A549 (cell line): ENCODE data around the gene ADARB1. TPM values are rescaled to one million over a fixed set of nuclear protein-coding genes. Genes with fewer than 3 reads are reported as not detected.

Experiments
- ATAC-seq, 2 experiments: fragments of 200-7000 bp in 1 of 2; fragments of >200 bp in 1 of 2; cut with Nextera tagmentation in 1 of 2; cut with Tn5 transposase in 1 of 2; 3 replicates each; pipeline versions ENCODE4 v1.8.0 to v1.9.1; 2018 to 2020; ENCODE audit warnings: mild to moderate bottlenecking in 1 of 2, moderate library complexity in 1 of 2
- CTCF ChIA-PET: fragments of 300-600 bp; sonication (Branson Sonifier 250); formaldehyde crosslinking; extraction: SDS; loops from one replicate; lab custom pipeline; 2021; ENCODE audit warnings: antibody characterized with exemption, inconsistent platforms; lab: Yijun Ruan, JAX
- POLR2A ChIA-PET: fragments of 350-600 bp; formaldehyde crosslinking; extraction: SDS; loops from one replicate; lab custom pipeline; 2021; ENCODE audit warnings: antibody characterized with exemption, inconsistent platforms; lab: Yijun Ruan, JAX
- DNase-seq, 2 experiments: peaks; one replicate each; pipeline versions ENCODE4 v3.0.0 to v3.0.0-alpha.2; 2011 to 2016; ENCODE audit warnings: low read depth in 1 of 2, low spot score in 1 of 2
- FAIRE-seq: peaks from 2 replicates; lab custom pipeline; 2011; peaks lifted over from hg19 to GRCh38; lab: Jason Lieb, UNC
- H3K27ac ChIP-seq, 2 experiments: fragments of >200 bp; sonication (Bioruptor Twin); formaldehyde crosslinking; 3 replicates each; pipeline ENCODE4 v1.5.1; 2016 to 2017
- H3K4me1 ChIP-seq: fragments of >200 bp; sonication (Bioruptor Twin); formaldehyde crosslinking; 3 replicates; pipeline ENCODE4 v1.6.1; 2016
- H3K4me2 ChIP-seq: fragments of >200 bp; sonication (Bioruptor Twin); formaldehyde crosslinking; 3 replicates; pipeline ENCODE4 v1.6.1; 2016
- H3K4me3 ChIP-seq: fragments of >200 bp; sonication (Bioruptor Twin); formaldehyde crosslinking; 3 replicates; pipeline ENCODE4 v1.5.1; 2016
- H3K9me3 ChIP-seq: fragments of >200 bp; sonication (Bioruptor Twin); formaldehyde crosslinking; 3 replicates; pipeline ENCODE4 v1.6.1; 2016
- CHD2 ChIP-seq: fragments of 150-350 bp; IDR thresholded peaks from 2 replicates; pipeline ENCODE4 v1.6.1; 2014; ENCODE audit warnings: low read length; ENCODE audit not compliant: partially characterized antibody
- CHD4 ChIP-seq: fragments of 200-600 bp; sonication (generic); IDR thresholded peaks from 2 replicates; pipeline ENCODE4 v1.6.1; 2016; ENCODE audit warnings: antibody characterized with exemption, mild to moderate bottlenecking, borderline replicate concordance
- CTCF ChIP-seq: fragments of >200 bp; sonication (Bioruptor Twin); formaldehyde crosslinking; IDR thresholded peaks from 3 replicates; pipeline ENCODE4 v1.5.1; 2016
- EHF ChIP-seq: fragments of 250-450 bp; sonication (Bioruptor Pico); IDR thresholded peaks from 2 replicates; pipeline ENCODE4 v1.5.0; 2020; ENCODE audit warnings: mild to moderate bottlenecking
- EHMT2 ChIP-seq: fragments of 200-600 bp; sonication (generic); IDR thresholded peaks from 2 replicates; pipeline ENCODE4 v1.6.1; 2016; ENCODE audit warnings: antibody characterized with exemption, low read depth, mild to moderate bottlenecking, moderate library complexity
- ELK1 ChIP-seq: fragments of 150-350 bp; IDR thresholded peaks from 2 replicates; pipeline ENCODE4 v1.6.1; 2014; ENCODE audit warnings: low read depth, mild to moderate bottlenecking, low read length
- ESRRA ChIP-seq: fragments of 150-350 bp; IDR thresholded peaks from 2 replicates; pipeline ENCODE4 v1.6.1; 2014; ENCODE audit warnings: mild to moderate bottlenecking, low read length, borderline replicate concordance
- GATA3 ChIP-seq: IDR thresholded peaks from 2 replicates; pipeline ENCODE4 v1.6.1; 2012; ENCODE audit warnings: borderline replicate concordance
- HEYL ChIP-seq: fragments of 250-450 bp; sonication (Bioruptor Pico); IDR thresholded peaks from 2 replicates; pipeline ENCODE4 v1.8.0; 2021; ENCODE audit warnings: mild to moderate bottlenecking, moderate library complexity
- HOXB13 ChIP-seq: fragments of 250-450 bp; sonication (Bioruptor Pico); IDR thresholded peaks from 2 replicates; pipeline ENCODE4 v1.5.0; 2020; ENCODE audit warnings: low read depth, mild to moderate bottlenecking, moderate library complexity
- KDM1A ChIP-seq: fragments of 200-600 bp; sonication (generic); IDR thresholded peaks from 2 replicates; pipeline ENCODE4 v1.6.1; 2016; ENCODE audit warnings: low read depth, mild to moderate bottlenecking
- KDM5A ChIP-seq: fragments of 200-600 bp; sonication (generic); IDR thresholded peaks from 2 replicates; pipeline ENCODE4 v1.6.1; 2016; ENCODE audit warnings: antibody characterized with exemption, mild to moderate bottlenecking
- MAFK ChIP-seq: fragments of 450-650 bp; IDR thresholded peaks from 2 replicates; pipeline ENCODE4 v1.6.1; 2014; ENCODE audit not compliant: partially characterized antibody
- NFE2L2 ChIP-seq: fragments of 150-350 bp; conservative IDR thresholded peaks from 2 replicates; pipeline ENCODE4 v1.6.1; 2014; ENCODE audit warnings: low read length
- NPAS2 ChIP-seq: fragments of 250-450 bp; sonication (Bioruptor Pico); IDR thresholded peaks from 2 replicates; pipeline ENCODE4 v1.8.0; 2022; ENCODE audit warnings: mild to moderate bottlenecking, moderate library complexity, borderline replicate concordance
- PBX3 ChIP-seq: IDR thresholded peaks from 2 replicates; pipeline ENCODE4 v1.6.1; 2012
- PHF8 ChIP-seq: fragments of 200-600 bp; sonication (generic); IDR thresholded peaks from 2 replicates; pipeline ENCODE4 v1.6.1; 2016; ENCODE audit warnings: low read depth, mild to moderate bottlenecking, antibody characterized with exemption, moderate library complexity, borderline replicate concordance
- RCOR1 ChIP-seq: fragments of 150-350 bp; IDR thresholded peaks from 2 replicates; pipeline ENCODE4 v1.6.1; 2014; ENCODE audit warnings: antibody characterized with exemption, low read length, low read depth
- ZC3H11A ChIP-seq: fragments of 450-650 bp; IDR thresholded peaks from 2 replicates; pipeline ENCODE4 v1.6.1; 2014; ENCODE audit warnings: antibody characterized with exemption, mild to moderate bottlenecking
- WGBS: methylation state at CpG from one replicate; pipeline ENCODE4 v1.1.6; 2017; ENCODE audit errors: missing lambda C conversion rate; 5-methylcytosine and 5-hydroxymethylcytosine counted together
- polyA plus RNA-seq, 4 experiments: library from polyadenylated mRNA; depleted of rRNA in 3 of 4; stranded (reverse); fragments of >200 nt; fragmentation: RNase III in 1 of 4; extraction: RNeasy Plus Mini Kit Qiagen cat#74134 plus additional on column Dnase treatment in 1 of 4; gene quantifications; 2 replicates in 3 of 4; 3 replicates in 1 of 4; pipeline ENCODE4 v1.2.3, GENCODE V29; 2011 to 2017

The ADARB1 gene
- polyA plus RNA-seq, 2 of the 4 experiments (the other 2 are of a cell fraction), result 3.2 to 5.7 TPM

- no peaks in the 10 kb centered on the region for H3K4me1 ChIP-seq
- no peak overlapping the region for H3K4me3 ChIP-seq
- H3K4me2 ChIP-seq, result no peak overlapping the region
- 91% methylated on average over 7 of the region's 7 CpGs for WGBS
- TF ChIP-seq ELK1, result no peak
- TF ChIP-seq NPAS2 (CRISPR knock-in tag), result no peak
- TF ChIP-seq CHD4, result no peak
- TF ChIP-seq NFE2L2, result no peak
- no peak for TF ChIP-seq ZC3H11A
- TF ChIP-seq KDM1A, result no peak
- TF ChIP-seq HEYL, result no peak
- no peak for TF ChIP-seq MAFK
- no peak for TF ChIP-seq ESRRA
- TF ChIP-seq EHMT2, result no peak
- no peak for TF ChIP-seq PBX3
- TF ChIP-seq HOXB13, result no peak
- no peak for TF ChIP-seq RCOR1
- TF ChIP-seq PHF8, result no peak
- no peak for TF ChIP-seq EHF
- no peak for TF ChIP-seq CTCF
- no peak for TF ChIP-seq CHD2
- no peak for TF ChIP-seq KDM5A
- no peak for TF ChIP-seq GATA3
- CTCF ChIA-PET, result no interaction called here
- no peak for FAIRE-seq
- DNase-seq, result no peak
- H3K9me3 ChIP-seq, result no peaks in the 10 kb centered on the region
- no peak overlapping the region for H3K27ac ChIP-seq
- POLR2A ChIA-PET, result no interaction called here
- no peak for ATAC-seq
These were observed 85.8 kb downstream of the ADARB1 start for GRCh38 chr21:45160198-45160597.

GRCh38 chr21:45161038-45161945 lies 86.9 kb downstream of the ADARB1 start:
- DNase-seq, result no peak
- H3K4me1 ChIP-seq, result no peaks in the 10 kb centered on the region
- no peaks in the 10 kb centered on the region for H3K9me3 ChIP-seq
- POLR2A ChIA-PET, result no interaction called here
- 61% methylated on average over 4 of the region's 18 CpGs for WGBS
- TF ChIP-seq RCOR1 (no peak), MAFK (no peak), GATA3 (no peak)
- TF ChIP-seq, all 56 proteins: peak for 0
- Histone ChIP-seq H3K4me3 (no peak overlapping the region), H3K4me2 (no peak overlapping the region), H3K27ac (no peak overlapping the region)
- CTCF ChIA-PET, result interaction anchor here (1.4 to 4.5 kb wide), 3 partner anchors 21 to 24 kb away, joined by 6 to 15 read pairs (median 7); no protein-coding TSS in a partner anchor
- no peak for ATAC-seq
- no peak for FAIRE-seq

- no peak overlapping the region for H3K4me3 ChIP-seq
- POLR2A ChIA-PET, result no interaction called here
- FAIRE-seq (no peak), ATAC-seq (no peak), DNase-seq (no peak)
- TF ChIP-seq NFE2L2 (no peak), HEYL (no peak)
- H3K4me2 ChIP-seq, result no peak overlapping the region
- H3K9me3 ChIP-seq, result no peaks in the 10 kb centered on the region
- H3K27ac ChIP-seq, result no peak overlapping the region
- CTCF ChIA-PET, result interaction anchor here (1.4 to 4.5 kb wide), 3 partner anchors 22 to 25 kb away, joined by 6 to 15 read pairs (median 7); no protein-coding TSS in a partner anchor
- WGBS, result 64% methylated on average over 7 of the region's 8 CpGs
- peaks cover under 1% of the 10 kb centered on the region; the same call in 1 of the 3 replicates for H3K4me1 ChIP-seq
These were observed 87.7 kb downstream of the ADARB1 start for GRCh38 chr21:45162115-45162514.
